Kidney (tissue), 14 donors: ENCODE data around the gene FAM209B. TPM values are rescaled to one million over a fixed set of nuclear protein-coding genes. Genes with fewer than 3 reads are reported as not detected.

Experiments
- DNase-seq, 5 donors: peaks; one replicate each; pipeline ENCODE4 v3.0.0-alpha.2; 2013 to 2020
- FAIRE-seq: peaks from 2 replicates; lab custom pipeline; 2012; peaks lifted over from hg19 to GRCh38; lab: Jason Lieb, UNC
- H3K27ac ChIP-seq, 2 donors: one replicate each; pipeline ENCODE4 v1.7.0; 2013; ENCODE audit warnings: low read depth in 2 of 2, low read length in 2 of 2, inconsistent platforms in 1 of 2
- H3K27me3 ChIP-seq: one replicate; pipeline ENCODE4 v1.7.1; 2013; ENCODE audit warnings: low read length, inconsistent platforms; ENCODE audit not compliant: control insufficient read depth, insufficient read depth
- H3K36me3 ChIP-seq, 3 donors: one replicate each; pipeline versions ENCODE4 v1.7.0 to v1.7.1; 2013; ENCODE audit warnings: low read length in 3 of 3, control low read depth in 1 of 3, inconsistent platforms in 1 of 3; ENCODE audit not compliant: insufficient read depth in 3 of 3, control insufficient read depth in 2 of 3
- H3K4me1 ChIP-seq, 3 donors: one replicate each; pipeline versions ENCODE4 v1.7.0 to v1.7.1; 2013; ENCODE audit warnings: low read length in 3 of 3, inconsistent platforms in 1 of 3, low read depth in 1 of 3; ENCODE audit not compliant: control insufficient read depth in 2 of 3, insufficient read depth in 2 of 3
- H3K4me3 ChIP-seq, 3 donors: one replicate each; pipeline versions ENCODE4 v1.7.0 to v1.8.1; 2013; ENCODE audit warnings: low read length in 3 of 3, control low read depth in 1 of 3, inconsistent platforms in 1 of 3
- H3K9ac ChIP-seq, 3 donors: one replicate each; pipeline versions ENCODE4 v1.7.0 to v1.7.1; 2013; ENCODE audit warnings: low read length in 3 of 3, control low read depth in 1 of 3, inconsistent platforms in 1 of 3
- H3K9me3 ChIP-seq, 3 donors: one replicate each; pipeline versions ENCODE4 v1.7.0 to v1.7.1; 2013; ENCODE audit warnings: low read length in 3 of 3, control low read depth in 1 of 3, inconsistent platforms in 1 of 3; ENCODE audit not compliant: control insufficient read depth in 2 of 3, insufficient read depth in 1 of 3
- CTCF ChIP-seq: IDR thresholded peaks from 3 replicates; pipeline ENCODE4 v1.5.1; 2012; ENCODE audit warnings: mild to moderate bottlenecking, moderate library complexity, borderline replicate concordance; ENCODE audit not compliant: insufficient read depth; ENCODE audit errors: extremely low read depth
- intact Hi-C: fragments of 100-400 bp; cut with DNase I; formaldehyde crosslinking; loops from one replicate; pipeline ENCODE4 v1.11.1; 2022
- polyA plus RNA-seq: library from polyadenylated mRNA; stranded (reverse); fragments of 350-450 nt; fragmentation: Illumina TruSeq; extraction: RNeasy Lipid Tissue Mini Kit (QIAGEN cat#74804); gene quantifications from one replicate; pipeline ENCODE4 v1.2.3, GENCODE V29; 2014; ENCODE audit warnings: low read depth, low replicate concordance; ENCODE audit not compliant: insufficient read depth
- total RNA-seq: library from RNA; stranded (reverse); fragmentation: NEBNext Ultra II Directional; extraction: Animal tissue kit (Norgen Biotek cat#: 25700); gene quantifications from one replicate; pipeline ENCODE4 v1.2.1, GENCODE V29; 2021
- donor health status: control.
- donor health status: control.
- donor health status: control.
- donor health status: control.
- donor health status: control.
- donor health status: DM: yes; HTN: yes; CAD: no.
- donor health status: Normal renal cell carcinoma (clear cell type).

Gene FAM209B
- total and polyA plus RNA-seq, 2 donors from 2014 or later, result not detected

- Histone ChIP-seq H3K9ac (no peak overlapping the region), H3K4me1 (no peaks in the 10 kb centered on the region), H3K9me3 (no peaks in the 10 kb centered on the region), H3K27me3 (no peaks in the 10 kb centered on the region), H3K4me3 (no peak overlapping the region), H3K27ac (no peak overlapping the region), H3K36me3 (no peaks in the 10 kb centered on the region)
- intact Hi-C loops, result no loop called here
- FAIRE-seq (no peak), DNase-seq (no peak)
- TF ChIP-seq CTCF, result no peak
These were observed 47.2 kb downstream of the FAM209B start for GRCh38 chr20:56580226-56580625.

GRCh38 chr20:56581701-56582100 lies 48.7 kb downstream of the FAM209B start:
- no peak overlapping the region for H3K4me3 ChIP-seq
- intact Hi-C loops, result no loop called here
- no peak for FAIRE-seq
- H3K9ac ChIP-seq, result no peak overlapping the region
- no peaks in the 10 kb centered on the region for H3K9me3 ChIP-seq
- no peak overlapping the region for H3K27ac ChIP-seq
- no peaks in the 10 kb centered on the region for H3K27me3 ChIP-seq
- no peak for DNase-seq
- H3K36me3 ChIP-seq, result no peaks in the 10 kb centered on the region
- no peak for TF ChIP-seq CTCF
- H3K4me1 ChIP-seq, result no peaks in the 10 kb centered on the region

GRCh38 chr20:56582542-56582941 lies 49.5 kb downstream of the FAM209B start:
- Histone ChIP-seq H3K4me1 (no peaks in the 10 kb centered on the region), H3K36me3 (no peaks in the 10 kb centered on the region), H3K9ac (no peak overlapping the region), H3K27me3 (no peaks in the 10 kb centered on the region), H3K4me3 (no peak overlapping the region), H3K27ac (no peak overlapping the region), H3K9me3 (no peaks in the 10 kb centered on the region)
- intact Hi-C loops, result no loop called here
- no peak for TF ChIP-seq CTCF
- no peak for DNase-seq
- no peak for FAIRE-seq

DNA sequence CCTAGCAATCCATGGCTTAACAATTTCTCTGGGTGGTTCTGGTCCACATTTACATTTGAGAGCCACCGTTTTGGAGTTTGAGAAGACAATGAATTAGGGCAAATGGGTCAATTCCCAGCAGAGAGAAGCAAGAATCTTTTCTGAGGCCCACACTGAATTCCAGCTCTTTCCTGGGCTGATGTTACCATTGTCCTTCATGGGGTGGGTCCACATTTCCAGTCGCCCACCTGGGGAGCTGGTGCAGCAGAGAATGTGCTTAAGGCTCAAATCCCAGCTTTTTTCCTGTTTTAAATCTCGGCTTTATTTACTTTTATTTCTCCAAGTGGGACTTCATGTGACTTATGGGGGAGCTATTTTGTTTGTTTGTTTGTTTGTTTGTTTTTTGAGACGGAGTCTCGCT lies 51.9 kb downstream of the FAM209B start:
- H3K27me3 ChIP-seq, result no peaks in the 10 kb centered on the region
- H3K27ac ChIP-seq, result no peak overlapping the region
- H3K9me3 ChIP-seq, result no peaks in the 10 kb centered on the region
- intact Hi-C loops, result no loop called here
- DNase-seq (no peak), FAIRE-seq (no peak)
- TF ChIP-seq CTCF, result no peak
- no peak overlapping the region for H3K4me3 ChIP-seq
- H3K4me1 ChIP-seq, result no peaks in the 10 kb centered on the region
- H3K36me3 ChIP-seq, result no peaks in the 10 kb centered on the region
- no peak overlapping the region for H3K9ac ChIP-seq
